ENCODE data around the gene HECW1. TPM values are rescaled to one million over a fixed set of nuclear protein-coding genes. Genes with fewer than 3 reads are reported as not detected.
A peak's percentile ranks its signal among the peaks of the same experiment; 100 is the strongest.
"Not testable (repeated sequence)": the region's sequence is repeated elsewhere in the genome, so short reads cannot be mapped to it uniquely, and the experiment has no call there.

HECW1 gene
- polyA plus RNA-seq, 4 donors: under 0.01 to 0.10 (median 0.03) TPM; not detected in 1

GRCh38 chr7:43198016-43198415 lies 85.6 kb downstream of the HECW1 start:
- peaks cover 0 to 2% (median 0%) of the 10 kb centered on the region in 3 donors for H3K27me3 ChIP-seq (ENCODE audit: control insufficient read depth in 3 of 3, insufficient read depth in 3 of 3, low read length in 3 of 3)
- H3K9me3 ChIP-seq (ENCODE audit: control insufficient read depth in 2 of 2, insufficient read depth in 1 of 2, low read depth in 1 of 2, low read length in 1 of 2): no peaks in the 10 kb centered on the region
- FAIRE-seq: no peak
- H3K4me1 ChIP-seq (ENCODE audit: control insufficient read depth in 3 of 3, insufficient read depth in 2 of 3, low read depth in 1 of 3, low read length in 2 of 3): no peaks in the 10 kb centered on the region
- WGBS, 3 donors: 94 to 96% (median 95%) methylated on average over 6 of the region's 6 CpGs
- H3K36me3 ChIP-seq (ENCODE audit: control insufficient read depth in 3 of 3, insufficient read depth in 2 of 3, low read depth in 1 of 3, low read length in 3 of 3): no peaks in the 10 kb centered on the region
- H3K27ac ChIP-seq (ENCODE audit: low read depth in 1 of 3, low read length in 2 of 3): no peak overlapping the region
- no peak overlapping the region for H3K4me3 ChIP-seq (ENCODE audit: low read depth in 1 of 3, low read length in 3 of 3)
- DNase-seq: no peak

GRCh38 chr7:43198599-43199090 lies 86.2 kb downstream of the HECW1 start:
- no peaks in the 10 kb centered on the region for H3K9me3 ChIP-seq (ENCODE audit: control insufficient read depth in 2 of 2, insufficient read depth in 1 of 2, low read depth in 1 of 2, low read length in 1 of 2)
- no peak for FAIRE-seq
- H3K4me1 ChIP-seq (ENCODE audit: control insufficient read depth in 3 of 3, insufficient read depth in 2 of 3, low read depth in 1 of 3, low read length in 2 of 3): no peaks in the 10 kb centered on the region
- no peak for DNase-seq
- H3K36me3 ChIP-seq (ENCODE audit: control insufficient read depth in 3 of 3, insufficient read depth in 2 of 3, low read depth in 1 of 3, low read length in 3 of 3): no peaks in the 10 kb centered on the region
- H3K4me3 ChIP-seq (ENCODE audit: low read depth in 1 of 3, low read length in 3 of 3): no peak overlapping the region
- peaks cover 0 to 2% (median 0%) of the 10 kb centered on the region in 3 donors for H3K27me3 ChIP-seq (ENCODE audit: control insufficient read depth in 3 of 3, insufficient read depth in 3 of 3, low read length in 3 of 3)
- WGBS, 3 donors: 59 to 65% (median 60%) methylated on average over 7 of the region's 7 CpGs
- H3K27ac ChIP-seq (ENCODE audit: low read depth in 1 of 3, low read length in 2 of 3): no peak overlapping the region

- Histone ChIP-seq H3K9me3 (ENCODE audit: control insufficient read depth in 2 of 2, insufficient read depth in 1 of 2, low read depth in 1 of 2, low read length in 1 of 2) (no peaks in the 10 kb centered on the region), H3K4me3 (ENCODE audit: low read depth in 1 of 3, low read length in 3 of 3) (no peak overlapping the region), H3K27me3 (ENCODE audit: control insufficient read depth in 3 of 3, insufficient read depth in 3 of 3, low read length in 3 of 3) (peaks cover 0 to 2% (median 0%) of the 10 kb centered on the region in 3 donors), H3K36me3 (ENCODE audit: control insufficient read depth in 3 of 3, insufficient read depth in 2 of 3, low read depth in 1 of 3, low read length in 3 of 3) (no peaks in the 10 kb centered on the region), H3K27ac (ENCODE audit: low read depth in 1 of 3, low read length in 2 of 3) (no peak overlapping the region), H3K4me1 (ENCODE audit: control insufficient read depth in 3 of 3, insufficient read depth in 2 of 3, low read depth in 1 of 3, low read length in 2 of 3) (no peaks in the 10 kb centered on the region)
- 59 to 72% (median 63%) methylated on average over 8 of the region's 8 CpGs for WGBS, 3 donors
- DNase-seq (no peak), FAIRE-seq (no peak)
These were observed 87.1 kb downstream of the HECW1 start for GRCh38 chr7:43199371-43200160.

- 62 to 71% (median 70%) methylated on average over 2 of the region's 2 CpGs for WGBS, 3 donors
- H3K4me3 ChIP-seq (ENCODE audit: low read depth in 1 of 3, low read length in 3 of 3): no peak overlapping the region
- FAIRE-seq: no peak
- DNase-seq: no peak
- peaks cover 0 to 2% (median 0%) of the 10 kb centered on the region in 3 donors for H3K27me3 ChIP-seq (ENCODE audit: control insufficient read depth in 3 of 3, insufficient read depth in 3 of 3, low read length in 3 of 3)
- H3K27ac ChIP-seq (ENCODE audit: low read depth in 1 of 3, low read length in 2 of 3): no peak overlapping the region
- no peaks in the 10 kb centered on the region for H3K4me1 ChIP-seq (ENCODE audit: control insufficient read depth in 3 of 3, insufficient read depth in 2 of 3, low read depth in 1 of 3, low read length in 2 of 3)
- no peaks in the 10 kb centered on the region for H3K36me3 ChIP-seq (ENCODE audit: control insufficient read depth in 3 of 3, insufficient read depth in 2 of 3, low read depth in 1 of 3, low read length in 3 of 3)
- no peaks in the 10 kb centered on the region for H3K9me3 ChIP-seq (ENCODE audit: control insufficient read depth in 2 of 2, insufficient read depth in 1 of 2, low read depth in 1 of 2, low read length in 1 of 2)
These were observed 89.5 kb downstream of the HECW1 start for GRCh38 chr7:43201912-43202311.

GRCh38 chr7:43204081-43204480 lies 91.6 kb downstream of the HECW1 start:
- no peak overlapping the region for H3K27ac ChIP-seq (ENCODE audit: low read depth in 1 of 3, low read length in 2 of 3)
- no peaks in the 10 kb centered on the region for H3K9me3 ChIP-seq (ENCODE audit: control insufficient read depth in 2 of 2, insufficient read depth in 1 of 2, low read depth in 1 of 2, low read length in 1 of 2)
- no peak overlapping the region for H3K4me3 ChIP-seq (ENCODE audit: low read depth in 1 of 3, low read length in 3 of 3)
- H3K27me3 ChIP-seq (ENCODE audit: control insufficient read depth in 3 of 3, insufficient read depth in 3 of 3, low read length in 3 of 3): peaks cover 0 to 2% (median 0%) of the 10 kb centered on the region in 3 donors
- WGBS, 3 donors: 52 to 65% (median 55%) methylated on average over 1 of the region's 1 CpG
- H3K4me1 ChIP-seq (ENCODE audit: control insufficient read depth in 3 of 3, insufficient read depth in 2 of 3, low read depth in 1 of 3, low read length in 2 of 3): no peaks in the 10 kb centered on the region
- no peaks in the 10 kb centered on the region for H3K36me3 ChIP-seq (ENCODE audit: control insufficient read depth in 3 of 3, insufficient read depth in 2 of 3, low read depth in 1 of 3, low read length in 3 of 3)
- no peak for DNase-seq
- no peak for FAIRE-seq

DNA sequence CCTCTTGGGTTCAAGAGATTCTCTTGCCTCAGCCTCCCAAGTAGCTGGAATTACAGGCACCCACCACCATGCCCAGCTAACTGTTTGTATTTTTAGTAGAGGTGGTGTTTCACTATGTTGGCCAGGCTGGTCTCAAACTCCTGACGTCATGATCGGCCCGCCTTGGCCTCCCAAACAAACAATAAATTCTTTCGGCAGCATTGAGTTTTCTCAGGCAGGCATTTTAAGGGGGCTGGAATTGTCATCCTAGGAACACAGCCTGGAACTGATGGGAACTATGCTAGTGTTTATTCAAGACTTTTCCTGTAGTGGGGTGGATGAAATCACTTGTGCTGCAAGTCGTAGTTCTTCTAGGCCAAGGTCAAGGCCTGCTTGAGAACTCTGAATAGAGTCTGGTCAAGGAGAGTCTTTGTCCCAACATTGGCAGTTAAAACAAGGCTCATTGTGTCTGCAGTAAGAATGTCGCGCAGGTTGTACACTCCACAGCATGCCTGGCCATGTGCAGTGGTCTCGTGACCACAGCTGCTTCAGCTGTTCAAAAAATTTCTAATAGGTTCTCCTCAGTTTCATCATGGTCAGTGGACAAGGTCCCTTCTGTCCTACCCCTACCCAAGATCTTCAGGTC lies 92.8 kb downstream of the HECW1 start:
- 85 to 90% (median 90%) methylated on average over 8 of the region's 8 CpGs for WGBS, 3 donors
- no peaks in the 10 kb centered on the region for H3K4me1 ChIP-seq (ENCODE audit: control insufficient read depth in 3 of 3, insufficient read depth in 2 of 3, low read depth in 1 of 3, low read length in 2 of 3)
- DNase-seq (no peak), FAIRE-seq (no peak)
- no peak overlapping the region for H3K4me3 ChIP-seq (ENCODE audit: low read depth in 1 of 3, low read length in 3 of 3)
- no peaks in the 10 kb centered on the region for H3K36me3 ChIP-seq (ENCODE audit: control insufficient read depth in 3 of 3, insufficient read depth in 2 of 3, low read depth in 1 of 3, low read length in 3 of 3)
- H3K9me3 ChIP-seq (ENCODE audit: control insufficient read depth in 2 of 2, insufficient read depth in 1 of 2, low read depth in 1 of 2, low read length in 1 of 2): no peaks in the 10 kb centered on the region
- H3K27me3 ChIP-seq (ENCODE audit: control insufficient read depth in 3 of 3, insufficient read depth in 3 of 3, low read length in 3 of 3): peaks cover 0 to 2% (median 0%) of the 10 kb centered on the region in 3 donors
- no peak overlapping the region for H3K27ac ChIP-seq (ENCODE audit: low read depth in 1 of 3, low read length in 2 of 3)

DNA sequence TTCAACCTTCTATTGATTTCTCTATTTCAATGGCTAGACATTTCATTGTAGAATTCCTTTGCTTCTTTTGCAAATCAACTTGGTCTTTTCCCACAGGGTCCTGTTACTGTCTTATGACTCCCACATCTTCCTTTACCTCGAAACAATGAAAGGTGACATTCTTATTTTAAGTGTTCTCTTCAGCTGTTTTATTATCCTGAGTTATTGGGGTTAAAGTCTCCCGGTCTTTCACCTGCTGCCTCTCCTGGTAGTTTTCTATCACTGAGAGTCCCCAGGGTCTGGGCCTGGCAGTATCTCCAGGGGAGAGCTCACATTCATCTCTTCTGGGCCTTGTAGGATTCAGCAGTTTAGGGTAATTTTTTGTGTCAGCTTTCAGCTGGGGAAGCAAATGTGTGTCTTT lies 95.8 kb downstream of the HECW1 start:
- Histone ChIP-seq H3K4me1 (ENCODE audit: control insufficient read depth in 3 of 3, insufficient read depth in 2 of 3, low read depth in 1 of 3, low read length in 2 of 3) (no peaks in the 10 kb centered on the region), H3K27me3 (ENCODE audit: control insufficient read depth in 3 of 3, insufficient read depth in 3 of 3, low read length in 3 of 3) (no peaks in the 10 kb centered on the region), H3K36me3 (ENCODE audit: control insufficient read depth in 3 of 3, insufficient read depth in 2 of 3, low read depth in 1 of 3, low read length in 3 of 3) (no peaks in the 10 kb centered on the region), H3K4me3 (ENCODE audit: low read depth in 1 of 3, low read length in 3 of 3) (no peak overlapping the region), H3K9me3 (ENCODE audit: control insufficient read depth in 2 of 2, insufficient read depth in 1 of 2, low read depth in 1 of 2, low read length in 1 of 2) (no peaks in the 10 kb centered on the region), H3K27ac (ENCODE audit: low read depth in 1 of 3, low read length in 2 of 3) (no peak overlapping the region)
- WGBS, 3 donors: 17 to 52% (median 36%) methylated on average over 2 of the region's 2 CpGs
- peak; percentile 40 to 49 for DNase-seq
- no peak for FAIRE-seq

DNA sequence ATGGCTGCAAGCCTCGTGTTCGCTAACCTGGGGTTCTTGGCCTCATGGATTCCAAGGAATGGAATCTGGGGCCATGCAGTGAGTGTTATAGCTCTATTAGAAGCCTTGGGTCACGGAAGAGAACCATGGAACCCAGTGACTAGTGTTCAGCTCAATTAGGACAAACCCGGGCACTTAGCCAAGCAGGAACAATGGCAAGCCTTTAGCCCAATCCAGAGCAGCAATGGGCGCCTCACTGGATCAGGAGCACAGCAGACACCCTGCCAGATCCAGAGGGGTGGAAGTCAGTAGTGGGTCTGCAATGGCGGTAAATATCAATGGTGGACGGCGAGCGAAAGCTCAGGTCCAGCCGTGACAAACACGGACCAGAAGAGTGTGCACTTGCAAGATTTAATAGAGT lies 98.1 kb downstream of the HECW1 start:
- H3K27ac ChIP-seq (ENCODE audit: low read depth in 1 of 3, low read length in 2 of 3); H3K4me3 ChIP-seq (ENCODE audit: low read depth in 1 of 3, low read length in 3 of 3); H3K9me3 ChIP-seq (ENCODE audit: control insufficient read depth in 2 of 2, insufficient read depth in 1 of 2, low read depth in 1 of 2, low read length in 1 of 2); H3K27me3 ChIP-seq (ENCODE audit: control insufficient read depth in 3 of 3, insufficient read depth in 3 of 3, low read length in 3 of 3); DNase-seq; FAIRE-seq; H3K4me1 ChIP-seq (ENCODE audit: control insufficient read depth in 3 of 3, insufficient read depth in 2 of 3, low read depth in 1 of 3, low read length in 2 of 3); H3K36me3 ChIP-seq (ENCODE audit: control insufficient read depth in 3 of 3, insufficient read depth in 2 of 3, low read depth in 1 of 3, low read length in 3 of 3): not testable (repeated sequence)
- 81 to 88% (median 84%) methylated on average over 11 of the region's 11 CpGs for WGBS, 3 donors

All from small intestine (tissue), 7 donors.